Uterus (tissue), 2 donors: ENCODE measurements around the gene GSK3A.

Experiments used
- CTCF ChIP-seq, 4 experiments: fragments of 200-600 bp in 2 of 4; fragments of 450-650 bp in 2 of 4; sonication (generic) in 2 of 4; IDR thresholded peaks; one replicate each; pipeline ENCODE4 v1.5.1; 2016 to 2019; ENCODE audit warnings: antibody characterized with exemption in 4 of 4, mild to moderate bottlenecking in 2 of 4, moderate library complexity in 1 of 4
- POLR2A ChIP-seq, 2 donors: fragments of 450-650 bp; IDR thresholded peaks; one replicate each; pipeline ENCODE4 v1.6.1; 2016; ENCODE audit warnings: antibody characterized with exemption in 2 of 2, mild to moderate bottlenecking in 1 of 2, moderate library complexity in 1 of 2

DNA sequence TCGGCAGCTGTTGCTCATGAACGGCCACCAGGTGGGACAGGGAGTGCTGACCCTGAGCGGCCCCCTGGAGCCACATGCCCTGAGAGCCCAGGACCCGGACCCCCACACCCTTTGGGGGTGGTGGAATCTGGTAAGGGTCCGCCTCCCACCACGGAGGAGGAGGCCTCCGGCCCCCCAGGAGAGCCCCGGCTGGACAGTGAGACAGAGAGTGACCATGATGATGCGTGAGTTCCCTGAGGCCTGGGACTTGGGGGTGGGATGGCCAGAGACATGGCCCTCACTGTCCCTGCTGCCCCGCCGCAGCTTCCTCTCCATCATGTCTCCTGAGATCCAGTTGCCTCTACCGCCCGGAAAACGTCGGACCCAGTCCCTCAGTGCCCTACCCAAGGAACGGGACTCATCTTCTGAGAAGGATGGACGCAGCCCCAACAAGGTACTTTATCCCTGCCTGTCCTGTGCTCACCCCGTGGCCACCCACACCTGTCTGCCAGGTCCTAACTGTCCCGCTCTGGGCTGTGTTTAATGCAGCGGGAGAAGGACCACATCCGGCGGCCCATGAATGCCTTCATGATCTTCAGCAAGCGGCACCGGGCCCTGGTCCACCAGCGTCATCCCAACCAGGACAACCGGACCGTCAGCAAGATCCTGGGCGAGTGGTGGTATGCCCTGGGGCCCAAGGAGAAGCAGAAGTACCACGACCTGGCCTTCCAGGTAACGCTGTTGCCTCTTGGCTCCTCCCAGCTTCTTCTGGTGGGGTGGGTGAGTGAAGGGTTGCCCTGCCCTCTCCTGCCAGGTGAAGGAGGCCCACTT is 44.8 kb upstream of the GSK3A start:
- TF ChIP-seq POLR2A (IDR thresholded peaks at IDR 0.05) (no peak), CTCF (IDR thresholded peaks at IDR 0.05) (no peak)
